K562 (cell line): ENCODE measurements around the gene ZMIZ1. TPM values are rescaled to one million over a fixed set of nuclear protein-coding genes. Genes with fewer than 3 reads are reported as not detected.
A peak's percentile ranks its signal among the peaks of the same experiment; 100 is the strongest.

Experiments
- BMI1 ChIP-seq: fragments of 150-350 bp; IDR thresholded peaks from 2 replicates; pipeline ENCODE4 v1.6.1; 2014; ENCODE audit warnings: low read length
- CBFA2T2 ChIP-seq: fragments of 450-650 bp; conservative IDR thresholded peaks from 2 replicates; pipeline ENCODE4 v1.6.1; 2017; ENCODE audit warnings: mild to moderate bottlenecking
- CBFA2T3 ChIP-seq: fragments of 450-650 bp; IDR thresholded peaks from 2 replicates; pipeline ENCODE4 v1.6.1; 2017
- CBX1 ChIP-seq: sonication (generic); IDR thresholded peaks from 2 replicates; pipeline ENCODE4 v1.6.1; 2016; ENCODE audit warnings: antibody characterized with exemption, low read depth, mild to moderate bottlenecking
- CBX2 ChIP-seq: fragments of 200-600 bp; sonication (generic); IDR thresholded peaks from one replicate; pipeline ENCODE4 v1.6.1; 2012; ENCODE audit warnings: mild to moderate bottlenecking, low read length, inconsistent platforms; ENCODE audit not compliant: insufficient read depth, poor library complexity, severe bottlenecking
- CHD4 ChIP-seq: fragments of 200-600 bp; sonication (generic); IDR thresholded peaks from 3 replicates; pipeline ENCODE4 v1.6.1; 2012; ENCODE audit warnings: low read depth, mild to moderate bottlenecking, mixed read lengths, low read length, inconsistent platforms; ENCODE audit not compliant: insufficient read depth, insufficient replicate concordance, poor library complexity, severe bottlenecking
- CXXC5 ChIP-seq: fragments of 250-450 bp; sonication (Bioruptor Pico); IDR thresholded peaks from 2 replicates; pipeline ENCODE4 v1.8.0; 2022; ENCODE audit warnings: inconsistent platforms, mild to moderate bottlenecking, moderate library complexity
- EGR1 ChIP-seq: fragments of 450-650 bp; conservative IDR thresholded peaks from 2 replicates; pipeline ENCODE4 v1.6.1; 2017; ENCODE audit warnings: mild to moderate bottlenecking
- ETV5 ChIP-seq: sonication (generic); formaldehyde crosslinking; IDR thresholded peaks from 2 replicates; pipeline ENCODE4 v1.4.0; 2020; ENCODE audit warnings: low read depth, mild to moderate bottlenecking, missing genetic modification reagents
- HBP1 ChIP-seq: fragments of 450-650 bp; formaldehyde crosslinking; IDR thresholded peaks from 2 replicates; pipeline ENCODE4 v1.4.0; 2022; ENCODE audit warnings: missing genetic modification characterization
- HIVEP1 ChIP-seq: fragments of 250-450 bp; sonication (Bioruptor Pico); IDR thresholded peaks from 2 replicates; pipeline ENCODE4 v1.4.0; 2020; ENCODE audit warnings: mild to moderate bottlenecking
- IFI16 ChIP-seq: fragments of 250-450 bp; sonication (Bioruptor Pico); IDR thresholded peaks from 2 replicates; pipeline ENCODE4 v2.1.2; 2022; ENCODE audit warnings: mild to moderate bottlenecking, inconsistent platforms
- MCM5 ChIP-seq: fragments of 450-650 bp; IDR thresholded peaks from 2 replicates; pipeline ENCODE4 v1.6.1; 2016; ENCODE audit warnings: low read depth
- NCOA1 ChIP-seq: fragments of 450-650 bp; IDR thresholded peaks from 2 replicates; pipeline ENCODE4 v1.6.1; 2016; ENCODE audit warnings: low read depth
- NFIX ChIP-seq: fragments of 250-450 bp; sonication (Bioruptor Pico); IDR thresholded peaks from 2 replicates; pipeline ENCODE4 v1.4.0; 2020; ENCODE audit warnings: low read depth, mild to moderate bottlenecking, moderate library complexity
- NKRF ChIP-seq: fragments of 450-650 bp; IDR thresholded peaks from 2 replicates; pipeline ENCODE4 v1.6.1; 2016; ENCODE audit warnings: borderline replicate concordance
- NRF1 ChIP-seq, 2 experiments: fragments of 450-650 bp; IDR thresholded peaks in 1 of 2; conservative IDR thresholded peaks in 1 of 2; 2 replicates each; pipeline ENCODE4 v1.6.1; 2014; ENCODE audit warnings: mild to moderate bottlenecking in 2 of 2
- PML ChIP-seq: IDR thresholded peaks from 2 replicates; pipeline ENCODE4 v1.6.1; 2012; ENCODE audit warnings: low read length, inconsistent platforms
- POLR2B ChIP-seq: fragments of 450-650 bp; IDR thresholded peaks from 2 replicates; pipeline ENCODE4 v1.6.1; 2018; ENCODE audit warnings: low read depth; ENCODE audit not compliant: partially characterized antibody
- SMARCC2 ChIP-seq: fragments of 450-650 bp; IDR thresholded peaks from 2 replicates; pipeline ENCODE4 v1.6.1; 2017; ENCODE audit warnings: antibody characterized with exemption, moderate library complexity, mild to moderate bottlenecking, low read depth
- SRSF7 ChIP-seq: fragments of 200-400 bp; formaldehyde crosslinking; optimal IDR thresholded peaks from 2 replicates; pipeline ENCODE3; 2017; ENCODE audit warnings: mild to moderate bottlenecking, low read depth, low read length
- TBP ChIP-seq: optimal IDR thresholded peaks from 2 replicates; pipeline ENCODE3; 2011; ENCODE audit warnings: low read depth, low read length, improper control_type of control experiment
- TCF3 ChIP-seq: sonication (generic); formaldehyde crosslinking; IDR thresholded peaks from 2 replicates; pipeline ENCODE4 v1.4.0; 2020; ENCODE audit warnings: mild to moderate bottlenecking, missing genetic modification reagents
- TEAD2 ChIP-seq: fragments of 450-650 bp; IDR thresholded peaks from 2 replicates; pipeline ENCODE4 v1.6.1; 2016; ENCODE audit warnings: missing genetic modification characterization, control low read depth, missing compliant biosample characterization
- ZFP36 ChIP-seq: fragments of 150-350 bp; IDR thresholded peaks from 2 replicates; pipeline ENCODE4 v1.6.1; 2018; ENCODE audit warnings: low read length, low read depth; ENCODE audit not compliant: partially characterized antibody
- ZNF347 ChIP-seq: fragments of 450-650 bp; formaldehyde crosslinking; IDR thresholded peaks from 2 replicates; pipeline ENCODE4 v1.4.0; 2020; ENCODE audit warnings: low read depth, mild to moderate bottlenecking, moderate library complexity
- ZNF699 ChIP-seq: fragments of 250-450 bp; sonication (Bioruptor Pico); IDR thresholded peaks from 2 replicates; pipeline ENCODE4 v1.8.0; 2021; ENCODE audit warnings: mild to moderate bottlenecking, moderate library complexity; ENCODE audit not compliant: insufficient replicate concordance
- ZNF780A ChIP-seq: fragments of 250-450 bp; sonication (Bioruptor Pico); IDR thresholded peaks from 2 replicates; pipeline ENCODE4 v1.5.0; 2021; ENCODE audit warnings: mild to moderate bottlenecking
- polyA plus RNA-seq, 8 experiments: library from polyadenylated mRNA; depleted of rRNA in 4 of 8; stranded (reverse) in 5 of 8; unstranded in 3 of 8; fragments of >200 nt; fragmentation: Nextera tagmentation in 2 of 8; fragmentation: Illumina TruSeq in 1 of 8; extraction: Ambion mirVana in 2 of 8; extraction: Trizol in 1 of 8; gene quantifications; 2 replicates each; pipeline versions ENCODE4 v1.2.1 to v1.2.3, GENCODE V29; 2011 to 2014; ENCODE audit warnings: inconsistent platforms in 1 of 8, missing spikeins in 1 of 8
- total RNA-seq, 7 experiments: library from RNA; depleted of rRNA in 6 of 7; stranded (reverse); fragments of >200 nt in 6 of 7; fragmentation: Illumina TruSeq in 2 of 7; extraction: Trizol in 2 of 7; gene quantifications; 2 replicates each; pipeline versions ENCODE4 v1.2.1 to v1.2.3, GENCODE V29; 2011 to 2021; ENCODE audit warnings: low replicate concordance in 1 of 7

The ZMIZ1 gene
- total and polyA plus RNA-seq, 9 of the 15 experiments (the other 6 are each of a cell fraction or from before 2014, with no cell fraction given) = 1.0 to 37.3 (median 4.3) TPM

GRCh38 chr10:79068562-79069324 is at the start of gene ZMIZ1 (continued):
- TF ChIP-seq POLR2B = no peak
- no peak; a peak in 1 of 4 replicates for TF ChIP-seq NRF1 (conservative IDR thresholded peaks at IDR 0.05 in 1 of 2, IDR thresholded peaks at IDR 0.05 in 1 of 2)
- TF ChIP-seq NFIX (CRISPR knock-in tag) = no peak
- no peak for TF ChIP-seq IFI16 (CRISPR knock-in tag)
- no peak for TF ChIP-seq ZNF699 (CRISPR knock-in tag)
- TF ChIP-seq SRSF7 = no peak
- peak; percentile 97 for TF ChIP-seq CXXC5
- peak; percentile 88 for TF ChIP-seq TBP
- TF ChIP-seq ZNF780A (CRISPR knock-in tag) = no peak
- TF ChIP-seq CHD4 = no peak
- TF ChIP-seq NKRF = no peak
- TF ChIP-seq CBX1 = no peak; the same call in 1 of the 2 replicates
- TF ChIP-seq ZNF347 (CRISPR knock-in tag) = no peak
- TF ChIP-seq SMARCC2 = no peak
- TF ChIP-seq TCF3 (CRISPR knock-in tag) = no peak
- no peak for TF ChIP-seq CBFA2T2
- TF ChIP-seq HIVEP1 (CRISPR knock-in tag) = no peak
- no peak for TF ChIP-seq MCM5
- peak; percentile 34; the same call in 1 of the 2 replicates for TF ChIP-seq PML
- no peak for TF ChIP-seq CBFA2T3
- no peak for TF ChIP-seq CBX2
- TF ChIP-seq ETV5 (CRISPR knock-in tag) = no peak
- TF ChIP-seq TEAD2 (tag) = no peak
- no peak for TF ChIP-seq BMI1
- peak; percentile 52 for TF ChIP-seq EGR1
- no peak for TF ChIP-seq NCOA1
- TF ChIP-seq ZFP36 = no peak
- TF ChIP-seq HBP1 (CRISPR knock-in tag) = no peak
